ENCODE data around the gene OSBPL7.

- TF ChIP-seq CTCF (IDR thresholded peaks at IDR 0.05), result no peak
- no peak for TF ChIP-seq ESRRA (IDR thresholded peaks at IDR 0.05; ENCODE audit: borderline replicate concordance, low read length)
- TF ChIP-seq ZC3H11A (IDR thresholded peaks at IDR 0.05), result no peak
- no peak for TF ChIP-seq JUN (IDR thresholded peaks at IDR 0.05)
- no peak for TF ChIP-seq BHLHE40 (IDR thresholded peaks at IDR 0.05; ENCODE audit: low read depth, low read length)
- no peak for TF ChIP-seq NPAS2 (CRISPR knock-in tag; IDR thresholded peaks at IDR 0.05; ENCODE audit: borderline replicate concordance)
- TF ChIP-seq POLR2A (IDR thresholded peaks at IDR 0.05; ENCODE audit: low read length), result no peak
- no peak for TF ChIP-seq EP300 (IDR thresholded peaks at IDR 0.05)
- no peak for TF ChIP-seq FOSL2 (IDR thresholded peaks at IDR 0.05)
- TF ChIP-seq FOSL2 (CRISPR knock-in tag; IDR thresholded peaks at IDR 0.05), result no peak
- TF ChIP-seq RAD21 (conservative IDR thresholded peaks at IDR 0.05 in 1 of 2, IDR thresholded peaks at IDR 0.05 in 1 of 2), result no peak
- TF ChIP-seq FOXS1 (CRISPR knock-in tag; IDR thresholded peaks at IDR 0.05), result no peak
Measured at GRCh38 chr17:47839071-47839470, 17.5 kb upstream of the OSBPL7 start.
